GM19351 (cell line): ENCODE measurements around the gene DAZAP1.

Experiments used
- ATAC-seq: cut with Tn5 transposase; IDR thresholded peaks from one replicate; pipeline ENCODE4 v1.9.1; 2021; ENCODE audit warnings: mild to moderate bottlenecking, moderate library complexity; ENCODE audit not compliant: unreplicated experiment

The DAZAP1 gene

GRCh38 chr19:1393841-1394240 lies 13.5 kb upstream of the DAZAP1 start:
- no peak for ATAC-seq

GRCh38 chr19:1394252-1395193 lies 12.9 kb upstream of the DAZAP1 start:
- no peak for ATAC-seq

DNA sequence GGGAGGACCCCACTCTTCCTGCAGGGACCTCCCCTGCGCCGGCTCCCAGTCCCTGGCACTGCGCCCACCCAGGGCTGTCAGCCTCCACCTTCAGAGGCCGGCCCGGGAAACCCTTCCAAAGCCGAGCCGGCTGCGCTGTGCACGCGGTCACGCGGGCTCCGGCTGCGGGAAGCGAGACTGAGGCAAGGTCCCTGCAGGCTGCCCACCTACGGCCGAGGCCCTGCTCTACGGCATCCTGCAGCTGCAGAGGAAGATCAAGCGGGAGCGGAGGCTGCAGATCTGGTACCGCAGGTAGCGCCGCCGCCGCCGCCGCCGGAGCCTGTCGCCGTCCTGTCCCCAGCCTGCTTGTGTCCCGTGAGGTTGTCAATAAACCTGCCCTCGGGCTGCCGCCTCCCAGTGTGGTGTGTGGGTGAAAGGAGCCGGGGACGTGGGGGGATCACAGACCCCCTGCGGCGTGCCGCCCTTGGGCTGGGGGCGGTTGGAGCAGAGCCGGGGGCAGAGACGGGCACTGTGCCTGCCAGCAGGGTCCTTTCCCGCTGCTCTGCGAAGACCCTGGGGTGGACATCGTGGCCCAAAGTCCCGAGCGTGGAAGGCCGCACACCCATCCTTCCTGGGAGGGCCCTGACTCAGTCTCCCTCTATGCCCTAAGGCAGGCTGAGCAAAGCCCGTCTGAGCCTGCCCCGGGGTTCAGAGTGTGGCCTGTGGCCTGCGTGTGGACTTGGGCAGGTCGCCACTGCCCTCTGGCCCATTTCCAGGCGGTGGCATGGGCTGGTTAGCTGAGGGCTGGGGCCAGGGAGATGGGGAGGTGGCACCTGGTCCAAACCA lies 12.0 kb upstream of the DAZAP1 start:
- ATAC-seq: no peak

- ATAC-seq: no peak
Observed at GRCh38 chr19:1396019-1396767, 11.2 kb upstream of the DAZAP1 start.

- no peak for ATAC-seq
Observed at GRCh38 chr19:1396768-1397679, 10.4 kb upstream of the DAZAP1 start.

DNA sequence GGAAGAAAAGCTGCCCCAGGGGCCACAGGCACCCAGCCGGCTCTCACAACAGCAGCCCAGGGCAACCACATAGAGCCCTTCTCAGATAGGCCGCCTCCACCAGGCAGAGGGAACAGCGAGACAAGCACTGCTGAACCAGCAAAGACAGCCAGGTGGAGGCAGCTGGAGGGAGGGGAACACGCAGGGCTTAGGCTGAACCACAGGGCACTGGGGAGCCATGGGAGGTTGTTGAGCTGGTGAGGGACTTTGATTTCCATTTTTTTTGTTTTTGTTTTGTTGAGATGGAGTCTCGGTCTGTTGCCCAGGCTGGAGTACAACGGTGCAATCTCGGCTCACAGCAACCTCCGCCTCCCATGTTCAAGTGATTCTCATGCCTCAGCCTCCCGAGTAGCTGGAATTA lies 9.5 kb upstream of the DAZAP1 start:
- no peak for ATAC-seq

- ATAC-seq: no peak
Observed at GRCh38 chr19:1399079-1399478, 8.3 kb upstream of the DAZAP1 start.

DNA sequence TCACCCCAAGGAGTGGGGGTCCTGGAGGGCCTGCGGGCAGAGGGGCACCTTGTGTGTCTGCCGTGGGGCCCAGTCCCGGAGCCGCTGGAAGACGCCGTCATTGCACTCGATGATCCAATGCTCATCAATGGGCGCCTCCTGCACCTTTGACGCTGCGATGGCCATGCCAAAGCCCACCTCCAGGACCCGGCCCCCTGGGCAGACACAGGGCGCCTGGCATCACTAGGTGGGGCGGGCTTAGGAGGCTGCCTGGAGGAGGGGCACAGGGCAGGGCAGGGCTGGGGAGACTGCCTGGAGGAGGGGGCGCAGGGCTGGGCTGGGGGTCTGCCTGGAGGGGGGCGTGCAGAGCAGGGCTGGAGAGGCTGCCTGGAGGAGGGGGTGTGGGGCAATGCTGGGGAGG lies 7.6 kb upstream of the DAZAP1 start:
- no peak for ATAC-seq

DNA sequence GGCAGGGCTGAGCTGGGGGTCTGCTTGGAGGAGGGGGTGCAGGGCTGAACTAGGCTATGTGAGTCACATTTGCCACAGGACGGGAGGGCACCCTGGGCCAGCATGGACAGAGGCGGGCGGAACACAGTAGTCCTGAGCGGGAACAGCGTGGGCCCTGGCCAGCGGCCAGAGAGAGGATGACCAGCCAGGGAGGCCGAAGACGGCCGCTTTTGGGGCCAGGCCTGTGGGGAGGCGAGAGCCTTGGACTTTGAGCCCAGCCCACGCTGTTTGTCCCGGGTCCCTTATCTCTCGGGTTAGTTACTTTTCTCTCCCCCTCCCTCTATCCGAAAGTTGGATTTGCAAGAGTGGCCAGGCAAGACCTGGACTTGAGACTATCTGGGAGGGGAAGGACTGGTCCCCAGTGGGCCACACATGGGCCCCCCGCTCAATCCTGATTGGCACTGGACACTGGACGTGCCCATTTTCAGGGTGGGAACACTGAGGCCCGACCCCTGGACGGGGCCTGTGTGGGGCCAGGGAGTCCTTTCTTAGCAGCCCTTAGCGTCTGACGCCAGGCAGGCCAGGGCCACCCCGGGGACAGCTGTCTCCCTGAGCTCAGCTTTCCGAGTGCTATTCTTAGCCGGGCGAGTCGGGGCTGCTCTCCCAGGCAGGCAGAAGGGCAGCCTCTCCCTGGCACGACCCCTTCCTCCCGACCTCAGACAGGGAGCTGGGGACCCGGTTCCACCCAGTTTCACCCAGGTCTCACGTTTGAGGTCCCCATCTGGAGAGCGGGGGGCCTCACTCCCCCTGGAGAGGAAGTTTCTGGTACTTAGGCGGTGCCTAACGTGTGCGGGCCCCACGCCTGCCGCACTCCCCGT lies 6.9 kb upstream of the DAZAP1 start:
- no peak for ATAC-seq

DNA sequence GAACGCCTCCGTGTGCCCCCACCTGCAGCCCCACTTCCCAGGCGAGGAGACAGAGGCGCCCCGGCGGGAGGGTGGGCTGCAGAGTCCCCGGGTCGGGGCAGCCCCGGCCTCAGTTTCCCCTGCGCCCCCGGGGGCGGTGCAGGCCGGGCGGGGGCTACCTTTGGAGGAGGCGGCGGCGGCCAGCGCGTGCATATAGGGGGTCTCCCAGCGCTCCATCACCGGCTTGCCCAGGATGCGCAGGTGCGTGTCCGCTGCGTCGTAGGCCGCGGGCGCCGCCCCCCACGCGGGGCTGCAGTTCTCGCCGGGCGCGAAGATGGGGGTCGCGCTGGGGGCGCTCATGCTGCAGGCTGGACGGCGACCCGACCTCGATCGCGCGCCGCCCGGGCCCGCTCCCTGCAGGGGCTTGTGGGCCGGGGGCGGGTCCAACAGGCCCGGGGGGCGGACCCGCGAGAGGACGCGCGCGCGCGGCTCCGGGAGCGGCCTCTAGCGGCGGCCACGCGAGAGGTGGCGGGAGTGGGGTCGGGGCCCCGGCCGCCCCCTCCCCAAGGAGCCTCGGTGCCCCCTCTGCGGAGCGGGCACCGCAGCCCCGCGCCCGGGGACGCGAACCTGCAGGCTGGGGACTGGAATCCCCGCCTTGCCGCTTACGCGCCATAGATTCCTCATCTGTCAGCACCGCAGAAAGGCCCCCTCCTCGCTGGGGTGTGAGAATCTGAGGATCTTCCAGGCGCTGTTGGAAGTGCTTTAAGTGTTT lies 6.1 kb upstream of the DAZAP1 start, which contains the start of gene GAMT:
TSS of gene GAMT (minus strand) at position 405 of the 751 bp plus-strand sequence. CDS start at position 339, 66 bp downstream.
- ATAC-seq: no peak

DNA sequence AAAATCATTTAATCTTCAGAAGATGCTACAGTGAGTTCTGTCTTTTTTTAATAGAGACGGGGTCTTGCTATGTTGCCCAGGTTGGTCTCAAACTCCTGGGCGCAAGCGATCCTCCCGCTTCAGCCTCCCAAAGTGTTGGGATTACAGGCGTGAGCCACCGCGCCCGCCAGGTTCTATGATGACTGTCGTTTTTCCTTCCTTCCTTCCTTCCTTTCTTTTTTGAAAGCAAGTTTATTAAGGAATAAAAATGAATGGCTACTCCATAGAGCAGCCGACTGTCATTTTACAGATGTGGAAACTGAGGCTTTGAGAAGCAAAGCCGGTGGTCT lies 5.5 kb upstream of the DAZAP1 start:
- ATAC-seq: no peak

GRCh38 chr19:1402411-1403070 lies 4.8 kb upstream of the DAZAP1 start:
- ATAC-seq: no peak

DNA sequence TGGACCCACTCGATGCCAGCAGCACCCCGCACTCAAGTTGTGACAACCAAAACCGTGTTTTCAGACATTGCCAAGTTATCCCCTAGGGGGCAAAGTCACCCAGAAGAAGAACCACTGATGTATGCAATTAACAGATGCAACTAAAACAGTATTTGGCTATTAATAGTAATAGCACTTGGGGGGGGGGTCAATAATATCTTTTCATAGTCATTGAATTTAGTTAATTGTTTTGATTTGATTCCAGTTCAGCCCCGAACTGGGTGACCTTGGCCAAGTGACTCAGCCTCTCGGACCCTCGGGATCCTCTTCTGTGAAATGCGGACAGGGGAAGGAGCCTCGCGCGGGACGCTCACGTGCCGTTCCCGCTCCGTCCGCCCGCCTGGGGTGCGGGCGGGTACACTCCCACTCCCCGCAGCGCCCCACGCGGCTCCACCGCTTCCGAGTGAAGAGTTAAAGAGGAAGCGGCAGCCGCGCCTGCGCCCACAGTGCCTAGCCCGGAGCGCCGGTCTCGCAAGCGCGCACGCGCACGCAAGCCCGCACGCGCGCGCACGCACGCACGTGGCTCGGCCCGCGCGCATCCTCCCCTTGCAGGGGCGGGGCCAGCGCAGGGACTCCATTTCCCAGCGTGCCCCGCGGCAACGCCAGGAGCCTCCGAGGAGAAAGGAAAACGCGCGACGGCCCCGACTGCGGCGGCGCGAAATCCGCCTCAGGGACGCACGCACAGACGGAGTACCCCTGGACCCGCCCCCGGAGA lies 435 bp upstream of the DAZAP1 start:
- peak; percentile 69 for ATAC-seq

DNA sequence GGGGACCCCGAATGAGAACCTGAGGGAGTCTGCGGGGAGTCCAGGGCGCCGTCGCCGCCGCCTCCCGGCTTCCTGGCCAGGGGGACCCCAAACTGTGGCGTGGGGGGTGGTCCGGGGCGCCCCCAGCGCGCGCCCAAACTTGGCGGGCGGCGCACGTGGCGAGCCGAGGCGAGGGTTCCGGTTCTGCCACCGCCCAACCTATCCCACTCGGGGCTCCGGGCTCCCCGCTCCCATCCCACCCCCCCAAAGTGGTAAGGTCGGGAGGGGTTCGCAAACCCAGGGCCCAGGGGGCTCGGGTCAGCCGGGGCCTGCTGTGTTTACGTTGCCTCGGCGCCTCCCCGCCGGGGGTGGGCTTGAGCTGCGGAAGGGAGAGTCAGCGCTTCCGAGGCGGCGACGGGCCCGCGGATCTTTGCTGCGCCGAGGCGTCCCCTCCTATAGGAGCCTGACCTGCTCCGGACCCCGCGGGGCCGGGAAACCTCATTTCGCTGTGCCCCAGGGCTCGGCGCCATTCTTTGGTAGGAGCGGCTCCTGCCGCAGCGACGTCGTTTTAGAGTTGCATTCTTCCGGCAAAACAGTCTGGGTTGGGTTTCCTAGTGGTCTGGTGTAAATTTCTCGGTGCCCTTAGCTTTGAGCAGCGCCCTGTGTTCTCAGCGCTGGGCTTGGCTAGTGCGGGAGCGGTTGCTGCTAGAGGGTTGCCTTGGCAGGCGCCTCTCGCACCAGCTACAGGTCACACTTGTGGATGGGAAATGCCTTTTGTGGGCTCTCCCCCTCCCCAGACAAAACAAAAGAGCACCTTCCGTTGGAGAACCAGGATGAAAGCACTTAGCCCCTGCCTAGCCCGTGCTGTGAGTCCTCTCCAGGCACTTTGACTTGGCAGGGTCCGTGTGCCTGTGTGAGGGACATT lies 1.2 kb downstream of the DAZAP1 start:
- ATAC-seq: no peak

DNA sequence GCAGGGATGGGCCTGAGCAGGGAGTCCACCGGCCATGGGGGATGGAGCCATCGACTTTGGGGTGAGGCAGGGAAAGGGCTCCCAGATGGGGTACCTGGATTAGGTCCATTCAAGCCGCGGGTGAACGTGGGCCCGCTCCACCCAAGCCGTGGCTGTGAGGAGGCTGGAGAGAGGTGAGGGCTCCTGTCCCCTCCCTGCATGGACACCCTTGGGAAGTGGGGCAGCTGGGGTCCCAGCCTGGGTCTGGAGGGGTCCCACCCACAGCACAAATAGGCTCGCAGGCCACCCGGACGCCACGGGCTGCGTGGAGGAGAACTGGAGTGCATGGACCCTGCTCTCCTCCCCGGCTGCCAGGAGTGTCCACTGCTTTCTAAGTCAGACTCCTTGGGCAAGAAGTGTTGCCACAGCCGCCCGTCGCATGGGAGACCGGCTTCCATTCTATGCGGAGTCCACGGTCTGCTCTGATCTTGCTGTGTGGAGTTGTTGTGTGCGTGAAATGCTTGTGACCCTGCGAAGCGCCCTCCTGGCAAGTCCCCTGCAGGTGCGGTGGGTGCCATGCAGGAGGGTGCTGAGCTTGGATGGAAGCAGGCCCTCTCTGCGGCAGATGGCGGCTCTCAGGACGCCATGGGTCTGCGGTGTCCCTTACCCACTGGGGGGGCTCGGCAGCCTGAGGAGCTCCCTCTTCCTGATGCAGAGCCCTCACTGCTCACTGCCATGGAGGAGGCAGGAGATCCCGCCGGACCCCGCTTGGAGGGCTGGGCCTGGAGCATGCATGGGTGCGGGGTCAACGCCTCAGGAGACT lies 2.0 kb downstream of the DAZAP1 start:
- no peak for ATAC-seq
